Bronchial epithelial cell (primary cell): ENCODE results near the gene ESR1. TPM values are rescaled to one million over a fixed set of nuclear protein-coding genes. Genes with fewer than 3 reads are reported as not detected.
"Not testable (repeated sequence)": the region's sequence is repeated elsewhere in the genome, so short reads cannot be mapped to it uniquely, and the experiment has no call there.

Experiments used
- DNase-seq: peaks from one replicate; pipeline ENCODE4 v3.0.0-alpha.2; 2010; ENCODE audit warnings: low read depth
- FAIRE-seq: peaks from 2 replicates; lab custom pipeline; 2011; peaks lifted over from hg19 to GRCh38; lab: Jason Lieb, UNC
- H3K27me3 ChIP-seq: 2 replicates; pipeline ENCODE4 v1.5.1; 2011; ENCODE audit warnings: low read length; ENCODE audit not compliant: control insufficient read depth, insufficient read depth
- H3K36me3 ChIP-seq: 2 replicates; pipeline ENCODE4 v1.5.1; 2011; ENCODE audit warnings: low read length; ENCODE audit not compliant: control insufficient read depth, insufficient read depth
- H3K4me3 ChIP-seq: 2 replicates; pipeline ENCODE4 v1.5.1; 2011; ENCODE audit warnings: mild to moderate bottlenecking, low read depth, low read length, control low read depth
- total RNA-seq: library from RNA; depleted of rRNA; stranded (reverse); fragments of >200 nt; gene quantifications from 2 replicates; pipeline ENCODE4 v1.2.1, GENCODE V29; 2014
- TF ChIP-seq, protein P1 (sequence below): IDR thresholded peaks from 2 replicates; pipeline ENCODE4 v1.5.1; 2011; ENCODE audit warnings: mild to moderate bottlenecking, moderate library complexity, low read length, control low read depth, inconsistent platforms; ENCODE audit not compliant: insufficient read depth, severe bottlenecking

The ESR1 gene
- total RNA-seq, 1 donor from 2014 or later, result under 0.01 TPM

DNA sequence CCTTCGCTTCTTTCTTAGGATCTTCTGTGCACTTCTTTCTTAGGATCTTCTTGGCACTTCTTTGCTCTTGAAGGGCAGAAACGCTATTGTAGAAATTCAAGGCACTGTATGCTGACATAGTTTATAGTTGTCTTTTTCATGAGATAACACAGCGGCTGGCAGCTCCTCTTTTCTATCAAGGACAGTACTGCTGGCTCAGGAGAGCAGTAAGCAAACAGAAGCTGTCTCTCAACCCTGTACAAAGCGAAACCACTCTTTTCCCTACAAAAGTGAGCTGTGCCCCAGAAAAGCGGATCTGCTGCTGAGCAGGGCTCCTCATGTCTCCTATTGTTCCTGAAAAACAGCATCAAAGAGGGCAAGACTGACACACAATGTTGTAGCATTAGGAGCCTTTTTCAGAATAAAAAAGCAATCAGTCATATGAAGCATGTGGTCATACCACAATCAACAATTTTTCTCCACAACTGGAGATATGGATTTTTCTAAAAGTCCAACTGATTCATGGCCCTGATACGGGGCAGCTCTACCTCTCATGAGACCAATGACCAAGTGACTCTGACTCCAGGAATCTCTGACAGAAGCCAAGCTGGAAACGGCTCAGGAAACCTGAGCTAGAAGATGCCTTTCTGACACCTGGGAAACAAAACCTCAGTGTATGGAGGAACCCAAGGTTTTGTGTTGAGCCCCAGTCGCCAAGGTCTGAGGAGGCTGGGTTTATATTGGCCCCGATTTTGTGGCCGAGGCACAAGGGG is 255.9 kb downstream of the ESR1 start:
- TF ChIP-seq, protein P1, sequence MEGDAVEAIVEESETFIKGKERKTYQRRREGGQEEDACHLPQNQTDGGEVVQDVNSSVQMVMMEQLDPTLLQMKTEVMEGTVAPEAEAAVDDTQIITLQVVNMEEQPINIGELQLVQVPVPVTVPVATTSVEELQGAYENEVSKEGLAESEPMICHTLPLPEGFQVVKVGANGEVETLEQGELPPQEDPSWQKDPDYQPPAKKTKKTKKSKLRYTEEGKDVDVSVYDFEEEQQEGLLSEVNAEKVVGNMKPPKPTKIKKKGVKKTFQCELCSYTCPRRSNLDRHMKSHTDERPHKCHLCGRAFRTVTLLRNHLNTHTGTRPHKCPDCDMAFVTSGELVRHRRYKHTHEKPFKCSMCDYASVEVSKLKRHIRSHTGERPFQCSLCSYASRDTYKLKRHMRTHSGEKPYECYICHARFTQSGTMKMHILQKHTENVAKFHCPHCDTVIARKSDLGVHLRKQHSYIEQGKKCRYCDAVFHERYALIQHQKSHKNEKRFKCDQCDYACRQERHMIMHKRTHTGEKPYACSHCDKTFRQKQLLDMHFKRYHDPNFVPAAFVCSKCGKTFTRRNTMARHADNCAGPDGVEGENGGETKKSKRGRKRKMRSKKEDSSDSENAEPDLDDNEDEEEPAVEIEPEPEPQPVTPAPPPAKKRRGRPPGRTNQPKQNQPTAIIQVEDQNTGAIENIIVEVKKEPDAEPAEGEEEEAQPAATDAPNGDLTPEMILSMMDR, result no peak
- no peaks in the 10 kb centered on the region for H3K36me3 ChIP-seq
- no peaks in the 10 kb centered on the region for H3K27me3 ChIP-seq
- no peak overlapping the region for H3K4me3 ChIP-seq
- no peak for FAIRE-seq
- DNase-seq, result no peak

DNA sequence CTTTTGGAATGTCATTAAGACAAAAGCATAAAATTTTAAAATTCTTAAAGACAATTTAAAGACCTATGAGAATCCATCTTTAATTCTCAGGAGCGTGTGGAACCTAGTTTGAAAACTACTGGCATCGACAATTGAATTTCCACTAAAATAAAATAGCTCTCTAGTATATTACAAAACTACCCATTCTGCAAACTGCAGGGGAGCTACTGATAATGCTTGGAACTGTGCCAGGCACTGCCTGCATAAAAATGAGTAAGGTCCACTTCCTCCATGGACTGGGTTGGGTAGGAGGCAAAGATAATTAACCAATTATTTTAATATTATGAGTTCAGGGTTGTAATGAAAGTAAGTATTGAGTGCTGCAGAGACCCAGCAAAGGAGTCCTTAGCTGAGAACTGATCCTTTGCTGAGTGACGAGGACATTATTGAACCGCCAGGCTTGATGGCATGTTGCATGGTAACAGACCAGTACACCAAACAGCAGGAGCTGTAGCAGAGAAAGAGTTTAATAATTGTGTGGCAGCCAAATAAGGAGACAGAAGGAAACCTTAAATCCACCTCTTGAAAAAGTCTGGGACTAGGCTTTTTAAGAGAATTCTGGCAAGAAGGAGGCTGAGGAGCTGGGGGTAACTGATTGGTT is 261.3 kb downstream of the ESR1 start:
- H3K27me3 ChIP-seq, result peaks cover 1% of the 10 kb centered on the region
- no peaks in the 10 kb centered on the region for H3K36me3 ChIP-seq
- TF ChIP-seq, protein P1, result no peak
- DNase-seq (peak; percentile 42), FAIRE-seq (no peak)
- no peak overlapping the region for H3K4me3 ChIP-seq

GRCh38 chr6:152070556-152070955 is 263.1 kb downstream of the ESR1 start:
- H3K4me3 ChIP-seq, result no peak overlapping the region
- H3K36me3 ChIP-seq, result no peaks in the 10 kb centered on the region
- TF ChIP-seq, protein P1, result no peak
- peaks cover 1% of the 10 kb centered on the region for H3K27me3 ChIP-seq
- DNase-seq, result no peak
- no peak for FAIRE-seq

DNA sequence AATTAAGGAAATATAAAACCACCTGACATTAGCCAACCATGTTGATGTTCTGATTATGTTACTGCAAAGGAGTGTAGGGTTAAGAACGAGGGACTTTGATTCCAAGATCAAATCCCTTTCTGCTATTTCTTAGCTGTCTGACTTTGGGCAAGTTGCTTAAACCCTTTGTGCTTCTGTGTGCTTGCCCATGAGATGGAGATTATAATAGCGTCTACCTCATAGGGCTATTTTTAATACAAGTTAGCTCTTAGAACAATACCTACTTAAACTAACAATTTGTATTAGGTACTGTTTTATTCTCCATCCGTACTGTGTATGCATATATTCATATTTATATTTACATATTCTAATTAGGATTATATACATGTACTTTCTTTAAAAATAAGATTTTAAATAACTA is 263.8 kb downstream of the ESR1 start:
- no peak for FAIRE-seq
- TF ChIP-seq, protein P1, result no peak
- Histone ChIP-seq H3K36me3 (no peaks in the 10 kb centered on the region), H3K27me3 (peaks cover 1% of the 10 kb centered on the region), H3K4me3 (no peak overlapping the region)
- no peak for DNase-seq

- no peak for DNase-seq
- Histone ChIP-seq H3K36me3 (no peaks in the 10 kb centered on the region), H3K27me3 (peaks cover 1% of the 10 kb centered on the region), H3K4me3 (no peak overlapping the region)
- no peak for FAIRE-seq
- TF ChIP-seq, protein P1, result no peak
These were observed 264.4 kb downstream of the ESR1 start for GRCh38 chr6:152071843-152072242.

- not testable (repeated sequence) for H3K27me3 ChIP-seq, DNase-seq, H3K36me3 ChIP-seq, FAIRE-seq, H3K4me3 ChIP-seq
These were observed 268.8 kb downstream of the ESR1 start for GRCh38 chr6:152076242-152076641.
